Subcutaneous abdominal adipose tissue (tissue), 5 donors: Measurements from ENCODE around the gene SEPSECS.

Experiments
- H3K27ac ChIP-seq: one replicate; pipeline ENCODE4 v1.7.0; 2013; ENCODE audit warnings: low read depth, mild to moderate bottlenecking, inconsistent platforms, low read length, moderate library complexity
- H3K27me3 ChIP-seq, 5 donors: one replicate each; pipeline ENCODE4 v1.7.0; 2013; ENCODE audit warnings: low read length in 5 of 5, inconsistent platforms in 1 of 5; ENCODE audit not compliant: control insufficient read depth in 5 of 5, insufficient read depth in 4 of 5
- H3K36me3 ChIP-seq, 5 donors: one replicate each; pipeline ENCODE4 v1.7.0; 2013; ENCODE audit warnings: low read length in 5 of 5; ENCODE audit not compliant: control insufficient read depth in 5 of 5, insufficient read depth in 5 of 5
- H3K4me1 ChIP-seq, 5 donors: one replicate each; pipeline ENCODE4 v1.7.0; 2013; ENCODE audit warnings: low read length in 5 of 5, mild to moderate bottlenecking in 3 of 5, moderate library complexity in 1 of 5; ENCODE audit not compliant: control insufficient read depth in 5 of 5, insufficient read depth in 5 of 5
- H3K4me3 ChIP-seq, 5 donors: one replicate each; pipeline ENCODE4 v1.7.0; 2013; ENCODE audit warnings: low read length in 5 of 5, low read depth in 1 of 5
- H3K9ac ChIP-seq, 5 donors: one replicate each; pipeline ENCODE4 v1.7.0; 2013; ENCODE audit warnings: low read length in 5 of 5, mild to moderate bottlenecking in 4 of 5, moderate library complexity in 3 of 5
- H3K9me3 ChIP-seq, 5 donors: one replicate each; pipeline ENCODE4 v1.7.0; 2013; ENCODE audit warnings: low read length in 5 of 5; ENCODE audit not compliant: control insufficient read depth in 5 of 5
- donor health status: healthy.
- donor health status: healthy.
- donor health status: healthy.
- donor health status: healthy.
- donor health status: healthy.

The SEPSECS gene

DNA sequence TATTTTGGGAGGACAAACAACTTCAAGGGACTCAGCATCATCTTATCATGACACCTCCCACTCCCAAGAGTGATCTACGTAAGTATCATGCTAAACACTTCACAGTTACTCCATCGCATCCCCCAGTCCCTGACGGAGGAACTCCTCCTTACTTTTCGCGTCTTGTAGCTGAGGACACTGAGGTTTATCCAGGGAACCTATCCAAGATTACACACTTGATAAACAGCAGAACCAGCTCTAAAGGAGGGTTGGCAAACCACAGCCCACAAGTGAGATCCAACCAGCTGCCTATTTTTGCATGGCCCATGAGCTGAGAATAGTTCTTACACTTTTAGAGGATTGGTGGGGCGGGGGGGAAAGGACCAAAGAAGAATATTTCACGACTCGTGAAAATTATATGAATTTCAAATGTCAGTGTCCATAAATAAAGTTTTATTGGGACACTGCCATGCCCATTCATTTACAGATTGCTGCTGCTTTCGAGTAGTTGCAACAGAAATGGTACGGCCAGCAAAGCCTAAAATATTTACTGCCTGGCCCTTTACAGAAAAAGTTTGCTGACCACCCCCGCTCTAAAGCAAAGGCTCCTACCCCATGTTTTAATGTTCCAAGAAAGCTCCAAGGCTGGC is 47.8 kb downstream of the SEPSECS start:
- Histone ChIP-seq H3K9ac (no peak overlapping the region), H3K27ac (no peak overlapping the region), H3K9me3 (peaks cover 0 to 2% (median 0%) of the 10 kb centered on the region in 5 donors), H3K27me3 (no peaks in the 10 kb centered on the region), H3K4me1 (no peaks in the 10 kb centered on the region), H3K4me3 (no peak overlapping the region), H3K36me3 (no peaks in the 10 kb centered on the region)

DNA sequence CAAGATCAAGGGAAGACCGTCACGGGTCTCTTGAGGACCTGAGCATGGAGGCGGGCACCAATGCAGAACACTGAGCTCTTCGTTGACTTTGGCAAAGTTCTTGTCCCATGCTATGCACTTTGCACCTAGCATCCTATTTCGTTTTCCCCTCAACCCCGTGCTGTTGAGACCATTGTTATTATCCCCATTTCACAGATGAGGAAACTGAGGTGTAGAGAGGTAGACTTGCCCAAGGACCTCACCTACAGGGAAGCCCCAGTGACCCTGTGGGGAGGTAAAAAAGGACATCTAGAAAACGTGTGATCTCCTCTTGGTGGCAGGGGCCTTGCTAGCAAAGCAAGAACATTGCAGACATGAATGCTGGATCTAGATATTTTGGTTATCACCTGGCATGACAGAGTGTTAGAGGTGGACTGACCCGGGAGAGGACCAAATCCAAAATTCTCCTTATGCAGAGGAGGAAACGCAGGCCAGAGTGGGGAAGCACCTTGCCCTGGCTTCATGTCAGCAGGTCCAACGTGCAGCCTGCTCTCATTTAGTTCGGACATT is 48.5 kb downstream of the SEPSECS start:
- H3K9me3 ChIP-seq: peaks cover 0 to 2% (median 0%) of the 10 kb centered on the region in 5 donors
- H3K9ac ChIP-seq: no peak overlapping the region
- no peak overlapping the region for H3K27ac ChIP-seq
- H3K4me1 ChIP-seq: no peaks in the 10 kb centered on the region
- no peaks in the 10 kb centered on the region for H3K27me3 ChIP-seq
- H3K4me3 ChIP-seq: no peak overlapping the region
- H3K36me3 ChIP-seq: no peaks in the 10 kb centered on the region

DNA sequence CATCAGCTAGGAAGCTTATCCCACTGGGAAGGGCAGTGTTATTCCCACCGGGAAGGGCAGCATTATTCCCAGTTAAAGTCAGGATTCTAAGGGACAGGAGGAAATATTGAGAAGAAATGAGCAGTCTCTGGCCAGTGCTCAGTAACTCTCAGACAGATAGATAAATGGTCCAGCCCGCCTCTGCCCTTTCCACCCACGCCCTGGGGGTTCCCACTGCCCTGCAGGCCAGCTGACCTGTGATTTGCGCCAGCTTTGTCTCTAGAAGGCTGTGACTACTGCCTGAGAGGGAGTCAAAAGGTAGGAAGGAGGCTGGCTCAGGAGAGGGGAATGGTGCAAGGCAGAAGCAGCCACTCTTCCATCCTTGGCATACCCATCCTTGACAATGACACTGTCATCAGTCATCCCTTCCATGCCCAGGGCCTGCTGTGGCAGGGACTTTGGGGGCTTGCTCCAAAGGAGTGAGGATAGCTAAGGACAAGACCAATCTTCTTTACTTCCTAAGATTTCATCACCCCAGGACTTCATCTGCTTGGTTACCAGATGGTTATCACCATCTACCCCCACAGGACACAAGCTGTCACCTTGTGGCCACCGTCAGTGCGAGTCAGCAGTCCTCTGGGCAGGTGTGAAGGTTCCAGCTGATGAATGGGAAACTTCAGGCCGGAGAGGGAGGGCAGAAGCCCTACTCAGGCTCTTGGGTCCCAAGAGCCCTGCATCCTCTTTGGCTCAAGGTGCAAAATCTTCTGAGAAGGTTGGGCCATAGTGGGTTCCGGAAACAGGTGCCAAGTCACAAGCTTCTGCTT is 49.5 kb downstream of the SEPSECS start:
- Histone ChIP-seq H3K27ac (no peak overlapping the region), H3K9me3 (peaks cover 0 to 2% (median 0%) of the 10 kb centered on the region in 5 donors), H3K36me3 (no peaks in the 10 kb centered on the region)

DNA sequence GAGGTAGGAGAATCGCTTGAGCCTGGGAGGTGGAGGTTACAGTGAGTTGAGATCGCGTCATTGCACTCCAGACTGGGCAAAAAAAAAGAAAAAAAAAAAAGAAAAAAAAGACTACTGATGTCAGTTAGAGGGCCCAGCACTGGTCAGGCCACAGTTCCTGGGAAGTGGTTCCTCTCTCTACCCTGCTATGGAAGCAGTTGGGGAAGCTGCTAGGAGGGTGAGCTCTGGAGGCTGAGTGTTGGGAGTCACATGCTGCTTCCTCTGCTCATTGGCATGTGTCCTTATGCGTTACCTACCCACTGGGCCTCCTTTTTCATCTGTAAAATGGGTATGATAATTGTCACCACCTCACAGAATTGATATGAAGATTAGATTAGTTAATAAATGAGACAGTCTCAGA is 50.7 kb downstream of the SEPSECS start:
- no peak overlapping the region for H3K27ac ChIP-seq
- peaks cover 0 to 2% (median 0%) of the 10 kb centered on the region in 5 donors for H3K9me3 ChIP-seq
- no peaks in the 10 kb centered on the region for H3K36me3 ChIP-seq
- H3K4me1 ChIP-seq: no peaks in the 10 kb centered on the region
- no peaks in the 10 kb centered on the region for H3K27me3 ChIP-seq
- no peak overlapping the region for H3K9ac ChIP-seq
- no peak overlapping the region for H3K4me3 ChIP-seq

More for the DNA sequence above, 49.5 kb downstream of the SEPSECS start:
- no peaks in the 10 kb centered on the region for H3K27me3 ChIP-seq
- H3K9ac ChIP-seq: no peak overlapping the region
- no peaks in the 10 kb centered on the region for H3K4me1 ChIP-seq
- H3K4me3 ChIP-seq: no peak overlapping the region

DNA sequence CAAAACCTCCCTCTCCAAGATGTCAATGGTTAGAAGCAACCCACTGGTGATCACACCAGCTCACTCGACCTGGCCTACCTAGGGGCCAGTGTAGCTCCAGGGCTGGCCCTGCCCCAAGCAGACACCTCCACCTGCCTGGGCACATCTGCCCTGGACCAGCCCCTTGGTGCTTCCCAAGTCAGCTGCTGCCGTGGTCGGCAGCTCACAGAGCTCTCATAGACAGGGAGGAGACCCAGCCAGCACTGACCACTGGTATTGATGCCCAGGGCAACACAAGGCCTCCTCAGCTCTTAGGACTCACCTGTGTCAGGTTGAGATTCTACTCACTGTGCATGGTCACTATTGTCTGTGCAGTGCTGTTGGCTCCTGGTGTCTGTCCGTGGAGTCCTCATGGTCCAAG is 51.7 kb downstream of the SEPSECS start:
- no peak overlapping the region for H3K9ac ChIP-seq
- H3K27me3 ChIP-seq: no peaks in the 10 kb centered on the region
- H3K36me3 ChIP-seq: no peaks in the 10 kb centered on the region
- peaks cover 0 to 2% (median 0%) of the 10 kb centered on the region in 5 donors for H3K9me3 ChIP-seq
- H3K4me3 ChIP-seq: no peak overlapping the region
- H3K27ac ChIP-seq: no peak overlapping the region
- H3K4me1 ChIP-seq: no peaks in the 10 kb centered on the region

DNA sequence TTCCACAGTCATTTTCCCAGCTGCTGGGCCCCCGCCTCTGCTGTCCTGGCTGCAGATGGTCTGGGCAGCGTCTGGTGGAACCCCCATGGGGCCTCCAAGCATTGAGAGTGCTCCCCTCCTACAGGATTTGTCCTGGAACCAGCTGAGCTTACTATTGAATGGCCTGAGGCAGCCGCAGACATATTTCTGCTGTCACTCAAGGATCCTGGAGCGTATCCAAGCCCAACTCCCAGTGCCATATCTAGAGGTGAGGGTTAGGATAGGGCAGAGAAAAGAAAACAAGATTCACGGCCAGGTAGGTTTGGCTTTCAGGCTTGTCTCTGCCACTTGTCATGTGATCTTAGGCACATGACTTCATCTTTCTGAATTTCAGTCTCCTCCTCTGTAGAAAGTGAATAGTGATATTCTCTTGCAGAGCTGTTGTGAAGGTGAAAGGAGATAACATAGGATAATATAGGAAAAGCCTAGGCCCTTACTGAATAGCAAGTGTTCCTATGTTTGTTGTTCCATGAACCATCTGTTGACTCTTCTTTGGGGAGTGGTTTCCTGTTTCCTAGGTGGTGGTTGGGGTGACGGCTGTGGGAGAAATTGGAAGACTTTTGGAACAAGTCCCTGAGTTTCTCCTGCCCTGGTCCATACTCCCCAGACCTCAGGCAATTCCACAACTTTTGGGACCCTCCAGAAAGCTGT is 52.3 kb downstream of the SEPSECS start:
- no peaks in the 10 kb centered on the region for H3K36me3 ChIP-seq
- no peaks in the 10 kb centered on the region for H3K4me1 ChIP-seq
- peaks cover 0 to 2% (median 0%) of the 10 kb centered on the region in 5 donors for H3K9me3 ChIP-seq
- no peak overlapping the region for H3K4me3 ChIP-seq
- no peak overlapping the region for H3K27ac ChIP-seq
- no peaks in the 10 kb centered on the region for H3K27me3 ChIP-seq
- no peak overlapping the region for H3K9ac ChIP-seq

DNA sequence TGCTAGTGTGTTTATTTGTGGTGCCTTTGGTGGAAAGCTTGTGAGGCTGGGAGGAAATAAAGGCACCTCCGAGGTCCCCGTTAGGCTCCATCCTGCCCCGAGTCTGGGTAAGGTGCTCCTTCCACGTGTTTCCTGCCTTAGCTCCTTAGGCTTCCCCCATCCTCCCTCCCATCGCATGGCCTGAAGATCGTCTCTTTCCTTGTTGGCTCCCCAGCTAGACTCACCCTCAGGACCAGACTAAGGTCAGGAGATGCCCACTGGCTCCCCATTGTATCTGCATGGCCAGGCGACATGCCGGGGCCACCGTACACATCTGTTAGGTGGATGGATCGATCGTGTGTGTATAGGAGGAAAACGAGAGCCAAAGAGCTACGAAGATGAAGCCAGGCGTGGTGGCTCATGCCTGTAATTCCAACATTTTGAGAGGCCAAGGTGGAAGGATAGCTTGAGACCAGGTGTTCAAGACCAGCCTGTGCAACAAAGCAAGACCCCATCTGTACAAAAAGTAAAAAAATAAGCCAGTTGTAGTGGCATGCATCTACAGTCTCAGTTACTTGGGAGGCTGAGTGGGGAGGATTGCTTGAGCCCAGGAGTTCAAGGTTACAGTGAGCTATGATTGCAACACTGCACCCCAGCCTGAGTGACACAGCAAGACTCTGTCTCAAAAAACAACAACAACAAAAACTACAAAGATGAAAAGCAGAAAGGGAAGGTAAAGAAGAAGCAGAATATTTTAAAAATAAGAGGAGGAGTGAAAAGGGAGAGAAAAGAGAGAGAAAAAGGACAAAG is 53.7 kb downstream of the SEPSECS start:
- no peak overlapping the region for H3K9ac ChIP-seq
- H3K4me3 ChIP-seq: no peak overlapping the region
- H3K9me3 ChIP-seq: peaks cover 0 to 8% (median 6%) of the 10 kb centered on the region in 5 donors
- H3K36me3 ChIP-seq: no peaks in the 10 kb centered on the region
- H3K27ac ChIP-seq: no peak overlapping the region
- H3K4me1 ChIP-seq: no peaks in the 10 kb centered on the region
- H3K27me3 ChIP-seq: peaks cover 0 to 3% (median 0%) of the 10 kb centered on the region in 5 donors

DNA sequence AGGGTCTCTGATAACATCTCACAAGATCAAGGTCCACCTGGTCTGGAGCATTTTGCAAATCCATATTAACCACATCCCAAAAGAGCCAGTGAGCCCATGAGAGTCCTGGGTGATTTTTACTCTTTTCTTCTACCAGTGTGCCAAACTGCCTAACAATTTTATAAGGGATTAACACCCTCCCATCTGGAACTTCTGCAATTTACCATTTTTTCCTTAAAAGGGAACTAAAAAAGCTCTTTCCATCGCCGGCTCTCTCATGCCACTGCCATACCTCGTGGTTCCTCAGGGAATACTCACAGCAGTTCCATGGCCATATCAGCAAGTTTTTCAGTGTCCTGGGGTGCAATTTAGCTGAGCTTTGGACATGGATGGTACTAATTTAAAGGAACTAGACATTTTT is 55.7 kb downstream of the SEPSECS start:
- Histone ChIP-seq H3K9ac (no peak overlapping the region), H3K27me3 (peaks cover 0 to 3% (median 0%) of the 10 kb centered on the region in 5 donors), H3K36me3 (no peaks in the 10 kb centered on the region), H3K9me3 (peaks cover 0 to 9% (median 7%) of the 10 kb centered on the region in 5 donors), H3K27ac (no peak overlapping the region), H3K4me3 (no peak overlapping the region), H3K4me1 (peaks cover 0 to 2% (median 0%) of the 10 kb centered on the region in 5 donors)

DNA sequence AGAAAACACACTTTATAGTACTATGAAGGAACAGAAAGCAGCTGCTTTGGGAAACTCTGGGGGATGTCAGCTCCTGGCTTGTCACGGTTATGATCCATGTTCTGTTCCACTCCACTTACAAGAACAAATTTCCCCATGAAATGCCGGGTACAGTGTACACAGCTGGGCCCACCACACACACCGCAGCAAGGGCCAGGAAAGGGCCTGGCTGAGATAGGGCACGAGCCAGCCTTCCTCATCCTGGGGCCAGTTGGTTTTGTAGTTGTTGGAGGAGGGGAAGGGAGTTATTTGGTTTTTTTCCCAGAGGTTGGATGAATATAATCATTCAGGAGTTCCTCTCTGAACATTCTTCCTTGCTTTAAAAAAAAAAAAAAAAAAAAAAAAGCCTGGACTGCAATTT is 56.8 kb downstream of the SEPSECS start:
- H3K27ac ChIP-seq: no peak overlapping the region
- no peak overlapping the region for H3K9ac ChIP-seq
- H3K36me3 ChIP-seq: no peaks in the 10 kb centered on the region
- no peak overlapping the region for H3K4me3 ChIP-seq
- peaks cover 0 to 4% (median 3%) of the 10 kb centered on the region in 5 donors for H3K4me1 ChIP-seq
- H3K27me3 ChIP-seq: peaks cover 0 to 3% (median 0%) of the 10 kb centered on the region in 5 donors
- H3K9me3 ChIP-seq: peaks cover 0 to 7% (median 7%) of the 10 kb centered on the region in 5 donors
